ENCODE measurements around the gene NPC2.

DNA sequence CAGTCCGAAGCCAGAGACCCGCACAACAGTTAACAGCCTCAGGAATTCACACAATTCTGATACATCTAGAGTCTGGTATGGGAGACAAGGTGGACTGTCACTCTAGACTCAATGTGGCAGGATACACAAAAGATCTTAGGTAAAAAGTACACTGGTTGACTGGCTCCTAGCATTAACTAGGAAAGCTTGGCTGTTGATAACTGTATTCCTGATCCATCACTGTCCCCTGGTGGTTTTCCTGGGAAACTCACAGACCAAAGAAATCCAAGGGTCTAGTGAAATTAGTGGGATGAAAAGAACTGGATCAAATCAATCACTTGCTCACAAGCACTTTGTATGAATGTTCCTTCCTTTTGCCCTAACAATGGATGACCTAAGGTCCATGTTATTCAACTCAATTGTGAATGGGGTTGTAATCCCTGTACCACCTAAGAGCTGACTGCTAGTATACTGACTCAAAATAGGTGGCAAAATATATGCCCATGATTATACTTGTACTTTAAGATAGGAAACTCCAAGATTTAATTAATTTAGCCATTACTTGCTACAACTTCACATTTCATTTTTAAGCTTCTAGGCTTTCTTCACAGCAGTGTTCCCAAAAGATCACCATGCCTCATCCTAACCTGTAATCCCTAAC lies 14.0 kb downstream of the NPC2 start:
- TF ChIP-seq POLR2A (IDR thresholded peaks at IDR 0.05; ENCODE audit: low read length) (no peak), GATA1 (IDR thresholded peaks at IDR 0.05; ENCODE audit: low read depth, low read length) (no peak)

Measured in erythroblast (primary cell).